ENCODE measurements around the gene METTL13. TPM values are rescaled to one million over a fixed set of nuclear protein-coding genes. Genes with fewer than 3 reads are reported as not detected.

METTL13 gene
- total and polyA plus RNA-seq, 9 of the 15 experiments (the other 6 are each of a cell fraction or from before 2014, with no cell fraction given), result 18.9 to 78.9 (median 54.9) TPM

- no peak overlapping the region for H3K4me3 ChIP-seq
- no peaks in the 10 kb centered on the region for H4K20me1 ChIP-seq (replicated peaks; ENCODE audit: control insufficient read depth, insufficient read depth, low read length)
- no TSS peak for BruUV-seq (replicated peaks)
- DNase-seq (ENCODE audit: extremely low read depth in 1 of 4, low spot score in 3 of 4) (no peak), ATAC-seq (peak; percentile 63), FAIRE-seq (no peak)
- no peaks in the 10 kb centered on the region for H3K79me2 ChIP-seq (ENCODE audit: control insufficient read depth, insufficient read depth, low read length)
- peaks cover 27% of the 10 kb centered on the region for H3K36me3 ChIP-seq (ENCODE audit: control insufficient read depth, insufficient read depth, low read length)
- H3K27me3 ChIP-seq (ENCODE audit: control insufficient read depth in 2 of 2, insufficient read depth in 2 of 2, low read length in 2 of 2), result no peaks in the 10 kb centered on the region
- ChIA-PET CTCF (ENCODE audit: low intra/inter-chr PET ratio) (interaction anchor here (0.6 to 2.7 kb wide), 5 partner anchors 15 to 631 kb away, joined by 3 to 19 read pairs (median 3); no protein-coding TSS in a partner anchor), POLR2A (interaction anchor here (0.6 to 3.2 kb wide), 6 partner anchors 9 to 57 kb away, joined by 3 to 11 read pairs (median 6); partner anchors contain the start of gene METTL13)
- peaks cover 0 to 3% of the 10 kb centered on the region in 2 experiments; a peak in 1 of 5 replicates for H3K4me1 ChIP-seq (replicated peaks in 1 of 2; ENCODE audit: control insufficient read depth in 2 of 2, insufficient read depth in 2 of 2, low read length in 2 of 2)
- WGBS (ENCODE audit: insufficient coverage, low coverage, missing lambda C conversion rate), result 78% methylated on average over 3 of the region's 3 CpGs
- intact Hi-C loops (cut with micrococcal nuclease), result loop anchor here (5.0 kb wide), 1 partner anchor 597 kb away; no protein-coding TSS in a partner anchor
- no peaks in the 10 kb centered on the region for H3K9me3 ChIP-seq (replicated peaks; ENCODE audit: control insufficient read depth, insufficient read depth, low read depth, low read length)
- no peak overlapping the region for H3K27ac ChIP-seq (ENCODE audit: extremely low read depth, low read depth, low read length)
- in situ Hi-C loops (cut with MboI), result loop anchor here (5.0 to 10.0 kb wide), 2 partner anchors 182 to 594 kb away; no protein-coding TSS in a partner anchor
- no peak overlapping the region for H3K9ac ChIP-seq (ENCODE audit: insufficient read depth in 1 of 2, low read depth in 2 of 2, low read length in 2 of 2)
- H3K4me2 ChIP-seq (ENCODE audit: insufficient read depth, low read length), result no peak overlapping the region
- TF ChIP-seq MTF1 (CRISPR knock-in tag; IDR thresholded peaks at IDR 0.05; ENCODE audit: borderline replicate concordance) (no peak), CTCF (IDR thresholded peaks at IDR 0.05 in 2 of 3, conservative IDR thresholded peaks at IDR 0.05 in 1 of 3; ENCODE audit: insufficient read depth in 2 of 3, low read depth in 1 of 3, low read length in 3 of 3) (peak in 2 of 3 experiments; percentile 11 to 18; a peak in 1 of 6 replicates)
- no peak overlapping the region for H2AFZ ChIP-seq (ENCODE audit: low read depth, low read length)
- H3K9me1 ChIP-seq (ENCODE audit: control insufficient read depth, insufficient read depth, low read length), result no peaks in the 10 kb centered on the region
Observed at GRCh38 chr1:171800342-171800741, 18.9 kb downstream of the METTL13 start.
